ENCODE results near the gene IL36G.

IL36G gene

DNA sequence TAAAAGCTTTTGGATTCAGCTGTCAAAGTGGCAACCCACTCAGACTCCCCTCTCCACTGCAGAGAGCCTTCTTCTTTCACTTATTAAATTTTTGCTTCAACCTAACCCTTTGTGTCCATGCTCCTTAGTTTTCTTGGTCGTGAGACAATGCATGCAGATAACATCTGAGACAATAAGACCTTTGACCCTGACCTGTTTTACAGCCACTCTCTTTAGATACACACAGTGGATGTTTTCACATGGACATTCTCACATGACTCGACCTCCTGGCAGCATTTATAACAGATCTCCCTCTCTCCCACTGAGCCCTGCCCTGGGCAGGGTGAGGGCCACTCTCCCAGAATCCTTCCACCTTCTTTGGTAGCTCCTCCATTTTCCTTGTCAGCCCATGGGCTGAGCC is 30.4 kb upstream of the IL36G start:
- H3K4me1 ChIP-seq (ENCODE audit: control insufficient read depth, insufficient read depth, low read length, unreplicated experiment), result no peaks in the 10 kb centered on the region
- H3K36me3 ChIP-seq (ENCODE audit: insufficient read depth, low read length), result no peaks in the 10 kb centered on the region
- peaks cover 80% of the 10 kb centered on the region for H3K27me3 ChIP-seq (ENCODE audit: insufficient read depth, low read length)
- H3K4me3 ChIP-seq (ENCODE audit: low read depth, low read length), result no peak overlapping the region
- no peaks in the 10 kb centered on the region for H3K79me2 ChIP-seq (ENCODE audit: control insufficient read depth, insufficient read depth, low read length, unreplicated experiment)
- no peak overlapping the region for H2AFZ ChIP-seq (ENCODE audit: low read length, unreplicated experiment)
- no peak overlapping the region for H3K27ac ChIP-seq (ENCODE audit: low read depth, low read length)

GRCh38 chr2:112949456-112949855 is 28.4 kb upstream of the IL36G start:
- no peaks in the 10 kb centered on the region for H3K36me3 ChIP-seq (ENCODE audit: insufficient read depth, low read length)
- no peak overlapping the region for H2AFZ ChIP-seq (ENCODE audit: low read length, unreplicated experiment)
- H3K27me3 ChIP-seq (ENCODE audit: insufficient read depth, low read length), result peaks cover 86% of the 10 kb centered on the region
- no peak overlapping the region for H3K4me3 ChIP-seq (ENCODE audit: low read depth, low read length)
- no peak overlapping the region for H3K27ac ChIP-seq (ENCODE audit: low read depth, low read length)
- no peaks in the 10 kb centered on the region for H3K79me2 ChIP-seq (ENCODE audit: control insufficient read depth, insufficient read depth, low read length, unreplicated experiment)
- H3K4me1 ChIP-seq (ENCODE audit: control insufficient read depth, insufficient read depth, low read length, unreplicated experiment), result no peaks in the 10 kb centered on the region

DNA sequence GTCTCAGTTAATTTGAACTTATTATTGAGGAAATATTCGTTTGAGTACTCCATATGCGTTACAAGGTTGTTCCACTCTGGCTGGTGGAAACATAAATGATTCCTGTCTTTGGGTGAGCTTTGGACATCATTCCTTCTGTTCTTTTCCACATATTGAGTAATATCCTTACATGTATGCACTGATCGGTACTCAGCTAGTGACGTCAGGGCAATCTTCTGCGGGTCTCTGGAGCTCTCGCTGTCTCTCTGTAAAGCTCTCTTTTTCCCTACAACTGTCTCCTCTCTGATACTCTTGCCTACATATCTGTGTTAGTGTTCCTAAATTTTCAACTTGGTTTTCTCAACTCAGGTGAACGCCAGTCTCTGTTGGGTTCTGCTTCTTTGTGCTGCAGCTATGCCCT is 23.4 kb upstream of the IL36G start:
- H2AFZ ChIP-seq (ENCODE audit: low read length, unreplicated experiment), result no peak overlapping the region
- no peaks in the 10 kb centered on the region for H3K36me3 ChIP-seq (ENCODE audit: insufficient read depth, low read length)
- no peak overlapping the region for H3K27ac ChIP-seq (ENCODE audit: low read depth, low read length)
- H3K79me2 ChIP-seq (ENCODE audit: control insufficient read depth, insufficient read depth, low read length, unreplicated experiment), result no peaks in the 10 kb centered on the region
- H3K4me3 ChIP-seq (ENCODE audit: low read depth, low read length), result no peak overlapping the region
- H3K27me3 ChIP-seq (ENCODE audit: insufficient read depth, low read length), result peaks cover 64% of the 10 kb centered on the region
- no peaks in the 10 kb centered on the region for H3K4me1 ChIP-seq (ENCODE audit: control insufficient read depth, insufficient read depth, low read length, unreplicated experiment)

- H3K4me1 ChIP-seq (ENCODE audit: control insufficient read depth, insufficient read depth, low read length, unreplicated experiment), result no peaks in the 10 kb centered on the region
- no peak overlapping the region for H3K27ac ChIP-seq (ENCODE audit: low read depth, low read length)
- H3K36me3 ChIP-seq (ENCODE audit: insufficient read depth, low read length), result no peaks in the 10 kb centered on the region
- H3K79me2 ChIP-seq (ENCODE audit: control insufficient read depth, insufficient read depth, low read length, unreplicated experiment), result no peaks in the 10 kb centered on the region
- no peak overlapping the region for H3K4me3 ChIP-seq (ENCODE audit: low read depth, low read length)
- H3K27me3 ChIP-seq (ENCODE audit: insufficient read depth, low read length), result peaks cover 44% of the 10 kb centered on the region
- H2AFZ ChIP-seq (ENCODE audit: low read length, unreplicated experiment), result no peak overlapping the region
Observed at GRCh38 chr2:112957511-112957910, 20.3 kb upstream of the IL36G start.

- no peaks in the 10 kb centered on the region for H3K4me1 ChIP-seq (ENCODE audit: control insufficient read depth, insufficient read depth, low read length, unreplicated experiment)
Observed at GRCh38 chr2:112958428-112959108, 19.2 kb upstream of the IL36G start.

GRCh38 chr2:112959109-112959812 is 18.5 kb upstream of the IL36G start:
- Histone ChIP-seq H2AFZ (ENCODE audit: low read length, unreplicated experiment) (no peak overlapping the region), H3K79me2 (ENCODE audit: control insufficient read depth, insufficient read depth, low read length, unreplicated experiment) (no peaks in the 10 kb centered on the region), H3K36me3 (ENCODE audit: insufficient read depth, low read length) (no peaks in the 10 kb centered on the region), H3K4me3 (ENCODE audit: low read depth, low read length) (no peak overlapping the region), H3K4me1 (ENCODE audit: control insufficient read depth, insufficient read depth, low read length, unreplicated experiment) (no peaks in the 10 kb centered on the region), H3K27me3 (ENCODE audit: insufficient read depth, low read length) (peaks cover 52% of the 10 kb centered on the region), H3K27ac (ENCODE audit: low read depth, low read length) (no peak overlapping the region)

More at GRCh38 chr2:112958428-112959108, 19.2 kb upstream of the IL36G start:
- Histone ChIP-seq H3K27ac (ENCODE audit: low read depth, low read length) (no peak overlapping the region), H3K36me3 (ENCODE audit: insufficient read depth, low read length) (no peaks in the 10 kb centered on the region), H3K4me3 (ENCODE audit: low read depth, low read length) (no peak overlapping the region), H2AFZ (ENCODE audit: low read length, unreplicated experiment) (no peak overlapping the region), H3K79me2 (ENCODE audit: control insufficient read depth, insufficient read depth, low read length, unreplicated experiment) (no peaks in the 10 kb centered on the region), H3K27me3 (ENCODE audit: insufficient read depth, low read length) (peaks cover 47% of the 10 kb centered on the region)

DNA sequence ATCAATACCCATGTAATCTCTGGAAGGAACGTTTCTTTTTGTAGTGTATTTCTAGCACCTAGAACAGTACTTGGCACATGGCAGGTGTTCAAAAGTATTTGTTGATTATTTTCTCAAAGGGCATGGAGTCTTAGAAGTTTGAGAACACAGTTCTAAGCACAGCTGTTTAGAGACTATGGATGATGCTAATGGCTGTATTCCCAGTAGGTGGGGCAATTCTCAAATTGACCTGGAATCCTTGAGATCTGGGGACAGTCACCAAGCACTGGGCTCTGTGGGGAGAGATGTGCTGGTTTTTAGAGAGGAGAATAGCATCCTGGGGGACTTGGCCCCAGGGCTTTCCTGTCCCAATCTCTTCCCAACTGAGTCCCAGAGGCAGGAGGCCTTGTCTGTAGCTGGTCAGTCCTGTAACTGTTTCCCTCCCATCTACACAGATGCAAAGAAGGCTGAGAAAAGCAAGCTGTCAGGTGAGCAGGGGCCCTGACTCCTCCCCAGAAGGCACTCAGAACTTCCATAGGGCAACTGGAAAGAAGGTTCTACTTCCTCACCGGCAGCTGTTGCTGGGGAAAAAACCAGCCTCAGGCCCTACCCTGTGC is 17.5 kb upstream of the IL36G start:
- Histone ChIP-seq H3K36me3 (ENCODE audit: insufficient read depth, low read length) (no peaks in the 10 kb centered on the region), H2AFZ (ENCODE audit: low read length, unreplicated experiment) (no peak overlapping the region), H3K27ac (ENCODE audit: low read depth, low read length) (no peak overlapping the region), H3K4me1 (ENCODE audit: control insufficient read depth, insufficient read depth, low read length, unreplicated experiment) (no peaks in the 10 kb centered on the region), H3K4me3 (ENCODE audit: low read depth, low read length) (no peak overlapping the region), H3K79me2 (ENCODE audit: control insufficient read depth, insufficient read depth, low read length, unreplicated experiment) (no peaks in the 10 kb centered on the region), H3K27me3 (ENCODE audit: insufficient read depth, low read length) (peaks cover 49% of the 10 kb centered on the region)

DNA sequence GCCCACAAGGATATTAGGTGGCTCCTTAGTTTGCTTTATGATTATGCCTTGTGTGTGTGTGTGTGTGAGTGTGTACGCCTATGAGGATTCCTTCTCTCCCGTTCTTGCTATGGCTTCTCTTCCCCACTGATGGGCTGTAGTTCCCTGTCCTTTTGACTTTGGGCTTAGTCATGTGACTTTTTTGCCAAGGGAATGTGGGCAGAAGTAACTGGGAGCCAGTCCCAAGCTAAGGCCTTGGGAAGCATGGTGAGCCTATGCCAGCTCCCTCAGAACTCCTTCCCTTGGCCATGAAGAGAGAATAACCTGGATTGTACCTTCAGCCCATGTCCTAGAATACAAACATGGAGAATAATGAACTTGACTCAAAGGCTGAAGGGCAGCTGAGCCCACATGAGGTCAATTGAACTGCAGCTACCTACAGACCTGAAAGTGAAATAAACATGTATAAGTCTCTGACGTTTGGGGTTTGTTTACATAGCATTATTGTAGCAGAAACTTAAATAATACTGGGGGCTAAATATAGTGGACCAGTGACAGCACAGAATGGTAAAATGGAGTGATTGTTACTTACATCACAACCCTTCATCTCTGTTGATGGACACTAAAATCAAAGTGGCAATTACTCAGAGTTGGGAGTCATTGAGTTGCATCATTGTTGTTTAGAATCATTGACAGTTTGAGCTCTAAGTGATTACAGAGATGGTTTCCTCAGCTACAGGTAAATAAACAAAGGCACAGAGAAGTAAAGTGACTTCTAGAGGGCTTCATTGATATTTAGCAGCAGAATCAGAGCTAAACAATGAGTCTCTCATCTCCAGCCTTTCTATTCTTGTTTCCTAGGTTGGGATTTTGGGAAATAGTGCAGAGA is 15.3 kb upstream of the IL36G start:
- H3K36me3 ChIP-seq (ENCODE audit: insufficient read depth, low read length), result no peaks in the 10 kb centered on the region
- H3K79me2 ChIP-seq (ENCODE audit: control insufficient read depth, insufficient read depth, low read length, unreplicated experiment), result no peaks in the 10 kb centered on the region
- no peak overlapping the region for H2AFZ ChIP-seq (ENCODE audit: low read length, unreplicated experiment)
- no peak overlapping the region for H3K27ac ChIP-seq (ENCODE audit: low read depth, low read length)
- no peaks in the 10 kb centered on the region for H3K4me1 ChIP-seq (ENCODE audit: control insufficient read depth, insufficient read depth, low read length, unreplicated experiment)
- no peak overlapping the region for H3K4me3 ChIP-seq (ENCODE audit: low read depth, low read length)
- peaks cover 48% of the 10 kb centered on the region for H3K27me3 ChIP-seq (ENCODE audit: insufficient read depth, low read length)

DNA sequence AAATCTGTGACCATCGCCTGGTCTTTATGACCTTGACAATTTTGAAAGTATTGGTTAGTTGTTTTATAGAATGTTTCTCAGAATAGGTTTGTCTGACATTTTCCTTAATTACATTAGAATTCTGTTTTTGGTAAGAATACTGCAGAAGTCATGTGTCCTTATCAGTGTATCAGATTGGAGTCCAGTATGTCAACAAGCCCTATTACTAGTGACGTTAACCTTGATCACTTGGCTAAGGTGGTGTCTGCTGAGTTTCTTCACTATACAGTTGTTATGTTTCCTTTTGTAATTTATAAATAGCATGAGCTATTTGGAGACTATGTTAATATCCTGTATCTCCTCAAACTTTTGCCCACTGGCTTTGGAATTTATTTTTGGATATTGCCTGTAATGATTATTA is 10.8 kb upstream of the IL36G start:
- Histone ChIP-seq H3K4me3 (ENCODE audit: low read depth, low read length) (no peak overlapping the region), H3K79me2 (ENCODE audit: control insufficient read depth, insufficient read depth, low read length, unreplicated experiment) (no peaks in the 10 kb centered on the region), H3K27ac (ENCODE audit: low read depth, low read length) (no peak overlapping the region), H3K36me3 (ENCODE audit: insufficient read depth, low read length) (no peaks in the 10 kb centered on the region), H3K27me3 (ENCODE audit: insufficient read depth, low read length) (peaks cover 80% of the 10 kb centered on the region), H3K4me1 (ENCODE audit: control insufficient read depth, insufficient read depth, low read length, unreplicated experiment) (no peaks in the 10 kb centered on the region), H2AFZ (ENCODE audit: low read length, unreplicated experiment) (no peak overlapping the region)

DNA sequence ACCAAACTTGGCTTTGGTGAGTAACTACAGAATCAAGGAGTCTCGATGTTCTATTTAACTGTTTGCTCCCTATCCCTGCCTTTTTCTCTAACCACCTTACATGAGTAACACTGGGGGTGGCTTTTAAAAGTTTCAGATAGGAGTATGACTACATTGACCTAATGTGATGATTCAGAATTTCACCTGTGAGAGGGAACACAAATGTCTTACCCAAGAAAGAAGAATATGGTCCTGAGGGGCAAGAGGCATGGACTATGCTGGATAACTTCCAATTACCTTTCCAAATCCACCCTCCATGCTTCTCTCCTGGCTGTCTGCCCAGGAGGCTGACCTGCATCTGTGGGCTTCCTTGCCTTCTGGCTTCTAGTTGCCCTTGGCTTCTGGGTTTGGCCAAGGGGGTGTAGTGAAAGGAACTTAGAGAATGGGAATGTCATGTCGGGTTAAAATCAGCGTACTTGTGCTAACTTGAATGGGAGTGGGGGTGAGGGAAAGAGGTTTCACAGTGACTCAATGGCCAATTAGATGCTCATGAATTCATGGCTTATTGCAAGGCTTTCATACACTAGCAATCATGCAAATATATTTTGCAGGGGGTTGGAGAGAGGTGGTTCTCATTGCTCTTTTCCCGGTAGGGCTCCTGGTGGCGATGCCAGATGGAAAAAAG is 5.3 kb upstream of the IL36G start:
- H3K36me3 ChIP-seq (ENCODE audit: insufficient read depth, low read length), result no peaks in the 10 kb centered on the region
- H2AFZ ChIP-seq (ENCODE audit: low read length, unreplicated experiment), result no peak overlapping the region
- no peak overlapping the region for H3K4me3 ChIP-seq (ENCODE audit: low read depth, low read length)

More for the DNA sequence above, 5.3 kb upstream of the IL36G start:
- Histone ChIP-seq H3K27ac (ENCODE audit: low read depth, low read length) (no peak overlapping the region), H3K4me1 (ENCODE audit: control insufficient read depth, insufficient read depth, low read length, unreplicated experiment) (no peaks in the 10 kb centered on the region), H3K79me2 (ENCODE audit: control insufficient read depth, insufficient read depth, low read length, unreplicated experiment) (no peaks in the 10 kb centered on the region), H3K27me3 (ENCODE audit: insufficient read depth, low read length) (peaks cover 92% of the 10 kb centered on the region)
